Measurements from ENCODE around the gene SAP30BP. TPM values are rescaled to one million over a fixed set of nuclear protein-coding genes. Genes with fewer than 3 reads are reported as not detected.

Gene SAP30BP
- total and polyA plus RNA-seq, 8 donors = 58.9 to 111 (median 101) TPM

GRCh38 chr17:75624714-75625345, 42.3 kb upstream of the SAP30BP start:
- no peak for ATAC-seq
- intact Hi-C loops (cut with DNase I) = no loop called here

GRCh38 chr17:75625813-75626486, 41.2 kb upstream of the SAP30BP start:
- intact Hi-C loops (cut with DNase I) = no loop called here
- Histone ChIP-seq H3K27ac (no peak overlapping the region), H3K4me1 (no peaks in the 10 kb centered on the region), H3K4me3 (no peak overlapping the region), H3K36me3 (peaks cover 0 to 84% of the 10 kb centered on the region in 2 donors), H3K27me3 (no peaks in the 10 kb centered on the region), H3K9me3 (no peaks in the 10 kb centered on the region)
- peak in 1 of 2 donors; percentile 51 for TF ChIP-seq CTCF (IDR thresholded peaks at IDR 0.05)
- DNase-seq (no peak), ATAC-seq (peak; percentile 23)

More at GRCh38 chr17:75624714-75625345, 42.3 kb upstream of the SAP30BP start:
- Histone ChIP-seq H3K4me1 (no peaks in the 10 kb centered on the region), H3K27ac (no peak overlapping the region), H3K4me3 (no peak overlapping the region), H3K27me3 (no peaks in the 10 kb centered on the region), H3K9me3 (no peaks in the 10 kb centered on the region), H3K36me3 (peaks cover 0 to 85% of the 10 kb centered on the region in 2 donors)
- TF ChIP-seq CTCF (IDR thresholded peaks at IDR 0.05) = no peak
- DNase-seq = no peak

GRCh38 chr17:75626496-75627038, 40.6 kb upstream of the SAP30BP start:
- Histone ChIP-seq H3K4me3 (no peak overlapping the region), H3K27me3 (no peaks in the 10 kb centered on the region), H3K27ac (no peak overlapping the region), H3K4me1 (no peaks in the 10 kb centered on the region), H3K36me3 (peaks cover 0 to 80% of the 10 kb centered on the region in 2 donors), H3K9me3 (no peaks in the 10 kb centered on the region)
- intact Hi-C loops (cut with DNase I) = no loop called here
- ATAC-seq = no peak
- TF ChIP-seq CTCF (IDR thresholded peaks at IDR 0.05) = no peak
- peak in 1 of 4 donors; percentile 37 for DNase-seq

- H3K27me3 ChIP-seq = no peaks in the 10 kb centered on the region
- H3K4me3 ChIP-seq = no peak overlapping the region
- ATAC-seq (no peak), DNase-seq (peak in 1 of 4 donors; percentile 47)
- intact Hi-C loops (cut with DNase I) = no loop called here
- H3K27ac ChIP-seq = no peak overlapping the region
- peaks cover 0 to 74% of the 10 kb centered on the region in 2 donors for H3K36me3 ChIP-seq
- H3K9me3 ChIP-seq = no peaks in the 10 kb centered on the region
- no peaks in the 10 kb centered on the region for H3K4me1 ChIP-seq
- no peak for TF ChIP-seq CTCF (IDR thresholded peaks at IDR 0.05)
Observed at GRCh38 chr17:75627094-75627493, 40.0 kb upstream of the SAP30BP start.

GRCh38 chr17:75628425-75628824, 38.7 kb upstream of the SAP30BP start:
- DNase-seq = peak in 1 of 4 donors; percentile 35
- intact Hi-C loops (cut with DNase I) = no loop called here
- no peak for ATAC-seq
- TF ChIP-seq CTCF (IDR thresholded peaks at IDR 0.05) = no peak
- Histone ChIP-seq H3K36me3 (peaks cover 0 to 64% of the 10 kb centered on the region in 2 donors), H3K4me1 (peaks cover 5 to 10% of the 10 kb centered on the region in 2 donors), H3K4me3 (no peak overlapping the region), H3K27ac (no peak overlapping the region), H3K9me3 (no peaks in the 10 kb centered on the region), H3K27me3 (no peaks in the 10 kb centered on the region)
